GM20431 (cell line): Measurements from ENCODE around the gene PM20D2.
"Not testable (repeated sequence)": the region's sequence is repeated elsewhere in the genome, so short reads cannot be mapped to it uniquely, and the experiment has no call there.

Experiments used
- in situ Hi-C: fragments of 300-500 bp; cut with MseI, MboI; formaldehyde crosslinking; loops from one replicate; pipeline ENCODE4 v1.15.0; 2020; ENCODE audit warnings: low sequenced_read_pairs; ENCODE audit not compliant: unreplicated experiment

PM20D2 gene, protein sequence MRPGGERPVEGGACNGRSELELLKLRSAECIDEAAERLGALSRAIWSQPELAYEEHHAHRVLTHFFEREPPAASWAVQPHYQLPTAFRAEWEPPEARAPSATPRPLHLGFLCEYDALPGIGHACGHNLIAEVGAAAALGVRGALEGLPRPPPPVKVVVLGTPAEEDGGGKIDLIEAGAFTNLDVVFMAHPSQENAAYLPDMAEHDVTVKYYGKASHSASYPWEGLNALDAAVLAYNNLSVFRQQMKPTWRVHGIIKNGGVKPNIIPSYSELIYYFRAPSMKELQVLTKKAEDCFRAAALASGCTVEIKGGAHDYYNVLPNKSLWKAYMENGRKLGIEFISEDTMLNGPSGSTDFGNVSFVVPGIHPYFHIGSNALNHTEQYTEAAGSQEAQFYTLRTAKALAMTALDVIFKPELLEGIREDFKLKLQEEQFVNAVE

DNA sequence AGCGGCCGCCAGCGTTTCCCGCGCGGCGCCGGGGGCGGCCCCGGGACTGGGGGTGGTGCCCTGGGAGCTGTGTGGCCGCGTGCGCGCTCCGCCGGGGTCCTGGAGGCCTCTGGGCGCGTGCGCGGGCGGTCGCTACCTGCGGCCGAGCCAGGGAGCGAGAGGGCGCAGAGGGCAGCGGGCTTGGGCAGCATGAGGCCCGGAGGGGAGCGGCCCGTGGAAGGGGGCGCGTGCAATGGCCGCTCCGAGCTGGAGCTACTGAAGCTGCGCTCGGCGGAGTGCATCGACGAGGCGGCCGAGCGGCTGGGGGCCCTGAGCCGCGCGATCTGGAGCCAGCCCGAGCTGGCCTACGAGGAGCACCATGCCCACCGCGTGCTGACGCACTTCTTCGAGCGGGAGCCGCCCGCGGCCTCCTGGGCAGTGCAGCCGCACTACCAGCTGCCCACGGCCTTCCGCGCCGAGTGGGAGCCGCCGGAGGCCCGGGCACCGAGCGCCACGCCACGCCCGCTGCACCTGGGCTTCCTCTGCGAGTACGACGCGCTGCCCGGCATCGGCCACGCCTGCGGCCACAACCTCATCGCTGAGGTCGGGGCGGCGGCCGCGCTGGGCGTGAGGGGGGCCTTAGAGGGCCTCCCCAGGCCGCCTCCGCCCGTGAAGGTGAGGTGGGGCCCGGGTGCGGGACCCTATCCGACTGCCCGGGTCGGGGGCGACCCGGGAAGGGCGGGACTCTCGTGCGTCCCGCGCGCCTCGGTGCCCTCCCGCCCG lies at the start of gene PM20D2:
Gene PM20D2, plus strand, starts transcription at position 100 of the 762 bp plus-strand sequence. Its CDS starts 90 bp downstream, at position 190.
- in situ Hi-C loops: no loop called here

DNA sequence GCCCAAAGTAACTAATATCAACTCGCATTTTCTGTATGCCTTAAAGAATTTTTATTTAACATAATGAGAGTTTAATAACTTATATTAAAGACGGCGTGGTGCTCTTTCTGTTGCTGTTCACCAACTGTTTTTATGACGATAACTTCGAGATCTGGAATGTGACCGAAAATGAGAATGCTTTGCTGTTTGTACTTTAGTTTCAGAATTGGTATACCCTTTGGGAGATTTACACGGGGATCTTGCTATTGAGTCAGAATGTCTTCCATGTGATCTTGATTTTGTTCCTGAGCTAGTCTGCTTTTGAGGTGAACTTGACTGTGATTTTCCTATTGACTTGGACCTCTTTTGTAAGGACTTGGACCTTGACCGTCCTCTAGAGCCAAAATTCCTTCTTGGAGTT lies 47.4 kb upstream of the PM20D2 start:
- in situ Hi-C loops: no loop called here

DNA sequence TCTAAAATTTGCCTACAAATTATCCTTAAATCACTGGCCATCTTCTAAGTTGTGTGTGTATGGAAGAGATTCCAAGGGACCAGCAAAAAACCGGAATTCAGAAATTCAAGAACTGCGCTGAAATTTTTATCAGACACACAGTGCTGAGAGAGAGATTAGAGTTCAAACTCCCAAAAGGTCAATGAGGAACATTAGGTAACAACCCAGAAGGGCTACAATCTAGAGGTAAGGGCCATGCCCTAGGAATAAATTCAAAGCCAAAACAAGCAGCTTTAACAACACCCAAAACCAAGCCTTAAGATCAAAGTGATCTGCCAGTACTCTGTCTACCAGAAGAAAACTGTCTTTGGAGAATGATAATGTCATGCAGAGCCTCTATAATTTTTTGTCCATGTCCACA lies 45.7 kb upstream of the PM20D2 start:
- in situ Hi-C loops: no loop called here

DNA sequence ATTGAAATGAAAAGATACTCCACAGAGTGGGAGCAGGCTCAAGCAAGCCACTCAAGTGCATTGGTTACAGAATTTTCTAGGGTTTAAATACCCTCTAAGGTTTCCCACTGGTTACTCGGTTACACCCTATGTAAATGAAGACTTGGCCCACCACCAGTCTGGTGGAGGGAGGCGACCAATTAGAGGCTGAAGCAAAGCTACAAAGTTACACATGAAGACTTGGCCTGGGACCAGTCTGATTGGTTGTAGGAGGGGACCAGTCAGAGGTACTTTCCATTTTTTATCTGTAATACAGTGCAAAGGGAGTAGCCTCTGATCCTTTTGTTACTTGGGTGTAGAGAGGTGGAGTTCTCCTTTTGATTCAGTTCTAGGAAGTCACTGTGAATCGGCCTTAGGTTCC lies 35.6 kb upstream of the PM20D2 start:
- in situ Hi-C loops: no loop called here

DNA sequence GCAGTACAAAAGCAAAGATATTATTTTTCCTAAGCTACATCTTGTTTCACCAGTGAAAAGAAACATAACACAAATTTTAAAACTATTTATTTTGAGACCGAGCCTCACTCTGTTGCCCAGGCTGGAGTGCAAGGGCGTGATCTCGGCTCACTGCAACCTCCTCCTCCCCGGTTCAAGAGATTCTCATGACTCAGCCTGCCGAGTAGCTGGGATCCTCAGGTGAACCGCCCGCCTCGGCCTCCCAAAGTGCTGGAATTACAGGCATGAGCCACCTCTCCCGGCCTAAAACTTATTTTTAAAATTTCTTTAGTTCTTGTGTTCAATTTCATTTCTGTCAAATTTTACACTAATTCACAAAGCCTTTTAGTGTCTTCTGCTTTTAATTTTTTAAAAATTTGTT lies 33.9 kb upstream of the PM20D2 start:
- in situ Hi-C loops: no loop called here

DNA sequence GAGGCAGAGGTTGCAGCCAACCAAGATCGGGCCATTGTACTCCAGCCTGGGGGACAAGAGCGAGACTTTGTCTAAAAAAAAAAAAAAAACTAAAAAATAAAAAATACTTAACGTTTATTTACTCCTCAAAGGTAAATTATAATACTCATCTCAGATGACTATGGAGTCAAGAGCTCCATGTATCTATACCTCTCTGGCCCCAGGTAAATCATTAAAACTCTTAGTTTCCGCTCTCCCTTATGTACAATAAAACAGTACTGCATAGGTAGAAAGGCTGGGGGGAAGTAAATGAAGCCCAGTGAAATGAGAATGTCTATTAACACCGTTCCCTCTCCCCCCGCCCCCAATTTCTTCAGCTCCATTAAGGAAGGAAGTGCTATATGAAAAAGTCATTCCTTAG lies 29.2 kb upstream of the PM20D2 start:
- in situ Hi-C loops: no loop called here

DNA sequence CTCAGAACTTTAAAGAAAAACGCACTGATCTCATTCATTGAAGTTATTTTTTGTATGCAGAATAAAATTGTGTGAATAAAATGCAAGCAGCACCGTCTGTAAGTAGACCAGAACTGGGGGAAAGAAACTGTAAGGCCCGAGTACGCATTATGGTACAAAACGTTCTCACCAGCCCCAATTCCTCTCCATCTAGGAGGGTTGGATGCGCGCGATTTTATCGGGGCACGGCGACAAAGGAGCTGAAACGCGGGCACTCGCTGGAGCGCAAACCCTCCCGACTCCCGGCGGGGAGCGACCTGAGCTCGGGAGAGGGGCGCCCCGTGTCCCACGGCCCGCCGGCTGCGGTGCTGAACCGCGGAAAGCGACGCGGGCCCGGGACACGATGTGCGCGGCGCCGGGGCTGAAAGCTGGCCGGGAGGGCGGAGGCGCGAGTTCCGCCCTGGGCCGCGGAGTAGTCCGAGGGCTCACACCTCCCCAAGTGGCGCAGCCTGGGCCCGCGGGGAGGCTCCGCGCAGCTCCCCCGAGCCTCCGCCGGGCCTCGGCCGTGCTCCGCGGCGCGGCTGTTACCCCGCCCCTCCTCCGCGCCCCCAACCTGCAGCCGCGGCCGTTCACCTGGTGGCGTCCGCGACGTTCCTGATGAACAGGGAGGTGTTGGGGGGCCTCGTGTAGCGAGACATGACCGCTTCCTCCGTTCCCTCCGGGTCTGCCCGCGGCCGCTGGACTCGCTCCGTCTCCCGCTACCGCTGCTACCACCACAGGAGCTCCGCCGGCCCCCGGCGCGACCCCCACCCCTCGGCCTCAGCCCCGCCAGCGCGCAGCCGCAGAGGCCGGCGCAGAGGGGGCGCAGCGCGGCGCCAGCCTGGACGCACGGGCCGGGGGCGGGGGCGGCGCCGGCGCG lies 28.4 kb upstream of the PM20D2 start, which contains the start of gene SRSF12:
Gene SRSF12, minus strand, starts transcription at position 861 of the 898 bp plus-strand sequence. Its CDS starts 184 bp downstream, at position 677.
- in situ Hi-C loops: no loop called here

DNA sequence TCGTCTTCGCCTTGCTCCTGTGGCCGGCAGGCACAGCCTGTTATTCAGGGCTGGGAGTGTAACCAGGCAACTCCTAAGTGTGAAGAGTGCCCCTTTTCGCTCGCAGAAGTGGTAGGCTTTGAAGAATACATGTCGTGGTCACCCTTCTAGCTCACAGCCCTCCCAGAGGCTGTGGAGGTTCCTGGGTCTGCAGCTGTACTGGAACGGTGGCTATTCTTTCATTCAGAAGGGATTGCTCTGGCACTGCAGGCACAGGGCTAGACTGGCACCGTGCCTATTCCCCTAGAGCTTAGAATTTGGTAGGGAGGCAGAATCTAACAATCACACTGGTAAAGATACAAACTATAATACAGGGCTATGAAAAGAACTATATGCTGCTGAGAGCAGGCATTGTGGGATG lies 26.9 kb upstream of the PM20D2 start:
- in situ Hi-C loops: no loop called here

DNA sequence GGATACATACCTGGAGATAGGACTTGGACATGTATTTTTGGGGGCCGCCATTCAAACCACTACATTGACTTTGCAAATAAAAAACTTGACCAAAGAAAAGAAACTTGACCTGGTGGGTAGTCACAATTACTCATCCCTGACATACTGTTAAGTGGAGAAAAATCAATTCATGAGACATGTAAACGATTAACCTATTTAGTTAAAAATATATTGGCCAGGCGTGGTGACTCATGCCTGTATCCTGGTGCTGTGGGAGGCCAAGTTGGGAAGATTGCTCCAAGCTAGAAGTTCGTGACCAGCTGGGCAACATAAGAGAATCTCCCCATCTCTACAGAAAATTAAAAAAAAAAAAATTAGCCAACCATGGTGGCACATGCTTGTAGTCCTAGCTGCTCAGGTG lies 25.5 kb upstream of the PM20D2 start:
- in situ Hi-C loops: no loop called here

DNA sequence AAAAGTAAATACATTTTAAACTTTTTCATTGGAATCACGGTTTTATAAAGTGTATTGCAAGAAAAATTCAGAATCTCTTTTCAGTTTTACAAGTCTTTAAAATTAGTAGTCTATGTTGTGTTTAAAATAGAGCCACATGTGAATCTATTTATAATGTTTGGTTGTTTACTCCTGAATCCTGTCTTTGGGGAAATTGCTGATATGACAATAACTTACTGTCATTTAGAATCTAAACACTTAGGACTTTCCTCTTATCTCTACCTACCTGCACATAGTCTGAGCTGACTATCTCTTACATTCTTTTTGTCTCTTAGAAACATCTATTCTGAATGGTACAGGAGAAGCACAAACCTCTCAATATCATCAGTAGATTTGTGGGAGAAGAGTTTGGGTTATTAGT lies 23.9 kb upstream of the PM20D2 start:
- in situ Hi-C loops: no loop called here

DNA sequence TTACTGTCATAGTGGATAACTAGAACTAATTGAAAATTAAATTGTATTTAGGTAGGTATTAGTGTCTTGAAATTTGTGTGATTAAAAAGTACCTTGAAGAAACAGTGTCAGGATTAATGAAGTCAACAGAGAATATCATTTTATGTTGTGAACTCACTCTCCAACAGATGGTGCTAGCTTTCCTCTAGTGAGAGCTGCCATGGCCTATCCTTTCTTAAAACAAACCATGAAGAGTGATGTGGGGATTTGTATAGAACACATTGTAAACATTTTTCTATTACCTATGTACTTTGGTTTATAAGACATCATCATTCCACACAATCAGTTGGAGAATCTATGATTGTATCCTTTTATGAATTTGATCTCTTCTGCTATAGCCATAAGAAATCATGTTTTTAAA lies 23.2 kb upstream of the PM20D2 start:
- in situ Hi-C loops: no loop called here

DNA sequence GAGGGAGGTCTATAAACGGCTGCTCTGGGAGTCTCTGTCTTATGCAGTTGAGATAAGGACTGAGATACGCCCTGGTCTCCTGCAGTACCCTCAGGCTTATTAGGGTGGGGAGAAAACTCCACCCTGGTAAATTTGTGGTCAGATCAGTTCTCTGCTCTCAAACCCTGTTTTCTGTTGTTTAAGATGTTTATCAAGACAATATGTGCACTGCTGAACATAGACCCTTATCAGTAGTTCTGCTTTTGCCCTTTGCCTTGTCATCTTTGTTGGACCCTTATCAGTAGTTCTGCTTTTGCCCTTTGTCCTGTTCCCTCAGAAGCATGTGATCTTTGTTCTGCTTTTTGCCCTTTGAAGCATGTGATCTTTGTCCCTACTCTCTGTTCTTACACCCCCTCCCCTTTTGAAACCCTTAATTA lies 17.6 kb upstream of the PM20D2 start:
- in situ Hi-C loops: not testable (repeated sequence)

DNA sequence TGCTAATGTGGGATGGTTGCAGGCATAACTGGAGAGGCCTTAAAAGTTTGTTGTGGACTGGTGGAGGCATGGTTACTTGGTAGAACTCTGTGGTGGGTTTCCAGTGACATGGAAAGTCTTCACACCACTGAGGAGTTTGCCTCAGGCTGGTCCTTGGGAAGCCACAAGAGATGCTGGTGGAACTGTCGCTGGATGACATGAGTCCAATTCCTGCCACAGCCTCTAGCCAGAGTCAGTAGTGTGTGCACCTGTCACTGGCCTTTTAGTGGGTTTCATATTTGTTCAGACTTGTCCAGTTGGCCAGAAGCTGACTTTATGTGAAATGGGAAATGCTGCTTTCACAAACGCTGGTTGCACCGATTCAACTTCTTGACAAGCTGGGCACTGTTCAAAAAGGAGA lies 14.3 kb upstream of the PM20D2 start:
- in situ Hi-C loops: no loop called here

DNA sequence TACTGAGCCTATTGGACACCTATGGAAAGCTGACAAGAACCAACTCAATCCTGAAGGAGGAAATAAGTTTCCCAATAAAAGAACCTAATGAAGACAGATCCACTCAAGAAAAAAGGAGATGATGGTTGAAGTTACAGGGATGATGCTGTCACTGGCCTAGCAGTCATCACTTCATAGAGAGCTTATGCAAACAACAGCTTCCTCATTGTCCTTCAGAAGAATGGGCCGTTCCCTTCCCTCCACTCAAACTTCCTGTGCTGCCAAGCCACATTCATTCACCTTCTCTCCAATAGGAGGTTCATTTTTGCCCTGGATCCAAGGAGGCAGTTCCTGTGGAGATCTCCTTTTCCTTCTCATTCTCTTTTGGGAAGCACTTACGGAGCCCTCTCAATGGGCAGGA lies 13.8 kb upstream of the PM20D2 start:
- in situ Hi-C loops: no loop called here

DNA sequence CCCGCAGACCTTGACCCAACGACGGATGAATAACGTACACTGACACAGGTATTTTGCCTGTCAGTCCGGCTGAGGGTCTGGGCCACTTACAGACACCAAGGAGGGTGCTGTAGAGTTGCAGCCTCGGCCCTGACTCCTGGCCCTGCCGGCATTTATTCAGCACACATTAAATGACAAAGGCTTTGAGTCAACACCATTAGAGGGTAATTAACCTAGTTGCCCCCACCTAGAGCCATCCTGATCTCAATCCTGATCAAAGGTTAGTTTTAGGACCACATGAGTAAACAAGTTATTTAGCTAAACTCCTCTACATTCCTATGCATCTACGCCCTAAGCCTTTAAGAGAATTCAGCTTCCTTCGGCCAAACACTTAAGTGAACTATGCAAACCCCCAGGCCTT lies 11.9 kb upstream of the PM20D2 start:
- in situ Hi-C loops: no loop called here

DNA sequence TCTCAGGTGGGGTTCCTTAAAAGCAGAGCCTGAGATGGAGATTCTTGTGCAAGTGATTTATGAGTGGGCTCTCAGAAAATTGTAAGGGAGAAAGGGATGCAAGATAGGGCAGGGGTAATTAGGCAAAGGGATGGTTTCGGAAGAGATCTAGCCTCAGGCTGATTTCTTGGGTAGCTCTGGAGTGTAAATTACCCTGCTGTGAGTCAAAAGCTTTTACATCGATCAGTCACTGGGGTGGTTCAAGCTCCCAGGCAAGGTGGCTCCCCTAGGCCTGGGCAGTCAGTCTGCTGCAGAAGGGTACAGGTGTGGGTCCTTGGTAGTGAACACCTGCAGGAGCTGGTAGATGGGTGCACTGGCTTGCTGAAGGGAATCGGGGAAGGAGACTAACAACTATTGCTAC lies 11.1 kb upstream of the PM20D2 start:
- in situ Hi-C loops: no loop called here

DNA sequence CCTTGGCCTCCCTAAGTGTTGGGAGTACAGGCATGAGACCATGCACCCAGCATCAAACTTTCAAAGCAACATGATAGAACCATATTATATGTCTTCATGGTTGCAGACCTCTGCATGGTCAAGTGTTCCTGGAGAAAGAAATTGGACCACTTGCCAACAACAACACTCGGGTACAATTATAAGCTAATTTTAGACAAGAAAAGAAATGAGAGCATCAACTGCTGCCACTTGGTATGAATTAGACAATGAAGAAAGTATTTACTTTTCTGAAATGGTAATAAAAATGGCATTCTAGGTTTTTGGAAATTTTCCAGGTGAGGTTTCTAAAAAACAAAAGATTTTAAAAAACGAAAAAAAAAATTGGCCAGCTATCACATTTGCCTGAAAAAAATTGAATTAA lies 7.7 kb upstream of the PM20D2 start:
- in situ Hi-C loops: no loop called here

DNA sequence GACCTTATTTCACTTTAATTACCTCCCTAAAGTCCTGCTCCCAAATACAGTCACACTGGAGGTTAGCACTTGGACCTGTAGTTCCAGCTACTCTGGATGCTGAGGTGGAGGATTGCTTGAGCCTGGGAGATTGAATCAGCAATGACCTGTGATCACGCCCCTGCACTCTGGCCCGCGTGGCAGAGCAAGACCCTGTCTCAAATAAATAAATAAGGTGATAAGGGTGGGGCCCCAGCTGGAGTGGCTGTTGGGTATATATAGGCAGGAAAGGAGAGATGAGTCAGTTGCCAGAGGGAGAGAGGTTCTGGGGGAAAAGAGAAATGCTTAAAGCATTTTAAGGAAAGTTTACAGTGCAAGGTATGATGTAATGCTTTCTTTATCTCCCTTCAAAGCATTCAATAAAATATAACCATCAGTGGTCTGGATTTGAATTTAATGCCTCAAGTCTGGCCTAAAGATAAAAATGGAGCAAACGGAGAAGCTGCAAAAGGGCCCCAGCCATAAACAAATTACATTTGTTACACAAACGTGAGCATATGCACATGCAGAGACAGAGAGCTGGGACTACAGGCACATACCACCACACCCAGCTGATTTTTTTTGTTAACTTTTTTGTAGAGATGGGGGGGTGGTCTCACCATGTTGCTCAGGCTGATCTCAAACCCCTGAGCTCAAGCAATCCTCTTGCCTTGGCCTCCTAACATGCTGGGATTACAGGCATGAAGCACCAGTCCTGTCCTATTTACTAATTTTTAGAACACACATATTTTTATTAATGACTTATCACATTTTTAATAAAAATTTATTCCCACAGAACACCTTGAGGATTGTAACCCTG lies 6.1 kb upstream of the PM20D2 start:
- in situ Hi-C loops: no loop called here

DNA sequence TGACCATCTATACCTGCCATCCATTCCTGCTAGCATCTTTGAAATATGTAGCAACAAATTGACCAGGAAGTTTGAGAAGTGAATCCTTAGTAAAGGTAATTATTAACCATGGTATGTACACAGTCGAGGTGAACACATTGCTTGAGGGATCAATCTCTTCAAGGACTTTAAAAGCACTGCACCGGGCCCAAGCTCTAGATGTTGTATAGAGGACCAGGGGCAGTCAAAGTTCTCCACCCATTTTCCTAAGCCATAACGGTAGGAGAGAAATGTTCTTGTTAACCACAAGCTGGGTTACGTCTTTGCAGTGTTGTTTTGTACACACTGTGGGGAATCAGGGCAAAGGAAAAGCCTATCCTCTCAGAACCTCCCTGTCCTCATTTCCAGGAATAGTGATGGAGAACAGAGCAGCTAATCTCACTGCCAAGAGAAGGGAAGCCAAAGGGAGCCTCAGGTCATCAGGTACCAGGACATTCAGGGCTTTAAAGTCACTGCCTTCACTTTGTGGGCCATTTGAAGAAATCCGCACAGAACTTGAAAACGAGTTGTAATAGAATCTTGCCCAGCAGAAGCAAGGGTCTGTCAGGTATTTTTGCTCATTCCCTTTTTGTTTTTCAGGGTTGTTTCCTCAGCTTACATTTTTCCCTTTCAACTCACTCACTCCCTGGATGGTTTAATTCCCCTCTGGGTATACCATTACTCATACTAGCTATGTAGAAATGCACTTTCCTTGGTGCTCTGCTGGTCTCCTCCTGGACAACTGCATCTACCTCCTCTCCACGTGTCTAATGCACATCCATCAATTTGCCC lies 5.3 kb upstream of the PM20D2 start:
- in situ Hi-C loops: no loop called here
